K562 (cell line): ENCODE measurements around the gene HPRT1.

Experiments
- CBX3 ChIP-seq, 2 experiments: IDR thresholded peaks; 1 replicate in 1 of 2; 2 replicates in 1 of 2; pipeline ENCODE4 v1.6.1; 2012; ENCODE audit warnings: inconsistent platforms in 2 of 2, low read length in 2 of 2, borderline replicate concordance in 1 of 2, control low read depth in 1 of 2
- CEBPB ChIP-seq: fragments of 450-650 bp; IDR thresholded peaks from 2 replicates; pipeline ENCODE4 v1.6.1; 2016; ENCODE audit warnings: missing genetic modification characterization, missing compliant biosample characterization
- EZH2 ChIP-seq: IDR thresholded peaks from 2 replicates; pipeline ENCODE4 v1.6.1; 2012; ENCODE audit warnings: low read depth, mild to moderate bottlenecking, inconsistent platforms, low read length, borderline replicate concordance
- GATAD2A ChIP-seq: fragments of 450-650 bp; IDR thresholded peaks from 2 replicates; pipeline ENCODE4 v1.6.1; 2017
- POLR2A ChIP-seq: fragments of 450-650 bp; conservative IDR thresholded peaks from 2 replicates; pipeline ENCODE4 v1.6.1; 2016
- SMARCA4 ChIP-seq: fragments of 450-650 bp; IDR thresholded peaks from 2 replicates; pipeline ENCODE4 v1.6.1; 2016
- ZEB2 ChIP-seq: fragments of 450-650 bp; IDR thresholded peaks from 2 replicates; pipeline ENCODE4 v1.6.1; 2016

DNA sequence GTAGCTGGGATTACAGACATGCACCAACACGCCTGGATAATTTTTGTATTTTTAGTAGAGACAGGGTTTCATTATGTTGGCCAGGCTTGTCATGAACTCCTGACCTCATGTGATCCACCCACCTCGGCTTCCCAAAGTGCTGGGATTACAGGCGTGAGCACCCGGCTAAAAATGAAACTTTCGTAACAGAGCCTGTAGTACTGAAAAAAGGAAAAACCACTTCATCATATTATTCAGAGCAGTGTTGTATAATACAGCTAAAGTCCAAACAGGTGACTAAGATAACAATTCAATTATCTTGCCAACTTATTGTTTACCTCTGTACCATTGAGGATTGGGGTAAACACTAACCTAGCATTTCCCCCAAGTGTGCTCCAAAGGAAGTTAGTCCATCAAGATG, 43.9 kb upstream of the HPRT1 start:
- TF ChIP-seq SMARCA4 (no peak), GATAD2A (no peak), ZEB2 (no peak), CEBPB (tag) (no peak), EZH2 (no peak), CBX3 (IDR thresholded peaks at IDR 0.05; ENCODE audit: borderline replicate concordance in 1 of 2, low read length in 2 of 2) (no peak), POLR2A (no peak)
